Measurements from ENCODE around the gene PPP3R1. TPM values are rescaled to one million over a fixed set of nuclear protein-coding genes. Genes with fewer than 3 reads are reported as not detected.

PPP3R1 gene
- total and polyA plus RNA-seq, 2 experiments from 2014 or later: 7.9 to 49.6 TPM

- H3K4me1 ChIP-seq (ENCODE audit: insufficient read depth): peaks cover 31% of the 10 kb centered on the region; the same call in 1 of the 2 replicates
- ATAC-seq (no peak), DNase-seq (ENCODE audit: low spot score) (peak; percentile 62)
- no peaks in the 10 kb centered on the region for H3K9me2 ChIP-seq (ENCODE audit: insufficient read depth)
- Mint-ChIP-seq H3K9me3 (no peaks in the 10 kb centered on the region), H3K27me3 (ENCODE audit: insufficient read depth, low read depth, poor library complexity) (peaks cover 8% of the 10 kb centered on the region), H3K4me3 (no peak overlapping the region), H3K4me1 (peaks cover 12% of the 10 kb centered on the region), H3K27ac (no peak overlapping the region), H3K36me3 (ENCODE audit: low read depth) (peaks cover under 1% of the 10 kb centered on the region; the same call in 1 of the 3 replicates)
- TF ChIP-seq JUNB (IDR thresholded peaks at IDR 0.05; ENCODE audit: unreplicated experiment) (no peak), EZH2phosphoT487 (IDR thresholded peaks at IDR 0.05; ENCODE audit: unreplicated experiment) (no peak), ETS1 (IDR thresholded peaks at IDR 0.05) (no peak), POLR2AphosphoS5 (IDR thresholded peaks at IDR 0.05; ENCODE audit: low read depth) (no peak), CREB1 (CRISPR knock-in tag; IDR thresholded peaks at IDR 0.05; ENCODE audit: low read depth) (no peak)
- TF ChIP-seq, protein P1, sequence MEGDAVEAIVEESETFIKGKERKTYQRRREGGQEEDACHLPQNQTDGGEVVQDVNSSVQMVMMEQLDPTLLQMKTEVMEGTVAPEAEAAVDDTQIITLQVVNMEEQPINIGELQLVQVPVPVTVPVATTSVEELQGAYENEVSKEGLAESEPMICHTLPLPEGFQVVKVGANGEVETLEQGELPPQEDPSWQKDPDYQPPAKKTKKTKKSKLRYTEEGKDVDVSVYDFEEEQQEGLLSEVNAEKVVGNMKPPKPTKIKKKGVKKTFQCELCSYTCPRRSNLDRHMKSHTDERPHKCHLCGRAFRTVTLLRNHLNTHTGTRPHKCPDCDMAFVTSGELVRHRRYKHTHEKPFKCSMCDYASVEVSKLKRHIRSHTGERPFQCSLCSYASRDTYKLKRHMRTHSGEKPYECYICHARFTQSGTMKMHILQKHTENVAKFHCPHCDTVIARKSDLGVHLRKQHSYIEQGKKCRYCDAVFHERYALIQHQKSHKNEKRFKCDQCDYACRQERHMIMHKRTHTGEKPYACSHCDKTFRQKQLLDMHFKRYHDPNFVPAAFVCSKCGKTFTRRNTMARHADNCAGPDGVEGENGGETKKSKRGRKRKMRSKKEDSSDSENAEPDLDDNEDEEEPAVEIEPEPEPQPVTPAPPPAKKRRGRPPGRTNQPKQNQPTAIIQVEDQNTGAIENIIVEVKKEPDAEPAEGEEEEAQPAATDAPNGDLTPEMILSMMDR (conservative IDR thresholded peaks at IDR 0.05; ENCODE audit: low read depth in 2 of 2): no peak
- TF ChIP-seq, protein P2, sequence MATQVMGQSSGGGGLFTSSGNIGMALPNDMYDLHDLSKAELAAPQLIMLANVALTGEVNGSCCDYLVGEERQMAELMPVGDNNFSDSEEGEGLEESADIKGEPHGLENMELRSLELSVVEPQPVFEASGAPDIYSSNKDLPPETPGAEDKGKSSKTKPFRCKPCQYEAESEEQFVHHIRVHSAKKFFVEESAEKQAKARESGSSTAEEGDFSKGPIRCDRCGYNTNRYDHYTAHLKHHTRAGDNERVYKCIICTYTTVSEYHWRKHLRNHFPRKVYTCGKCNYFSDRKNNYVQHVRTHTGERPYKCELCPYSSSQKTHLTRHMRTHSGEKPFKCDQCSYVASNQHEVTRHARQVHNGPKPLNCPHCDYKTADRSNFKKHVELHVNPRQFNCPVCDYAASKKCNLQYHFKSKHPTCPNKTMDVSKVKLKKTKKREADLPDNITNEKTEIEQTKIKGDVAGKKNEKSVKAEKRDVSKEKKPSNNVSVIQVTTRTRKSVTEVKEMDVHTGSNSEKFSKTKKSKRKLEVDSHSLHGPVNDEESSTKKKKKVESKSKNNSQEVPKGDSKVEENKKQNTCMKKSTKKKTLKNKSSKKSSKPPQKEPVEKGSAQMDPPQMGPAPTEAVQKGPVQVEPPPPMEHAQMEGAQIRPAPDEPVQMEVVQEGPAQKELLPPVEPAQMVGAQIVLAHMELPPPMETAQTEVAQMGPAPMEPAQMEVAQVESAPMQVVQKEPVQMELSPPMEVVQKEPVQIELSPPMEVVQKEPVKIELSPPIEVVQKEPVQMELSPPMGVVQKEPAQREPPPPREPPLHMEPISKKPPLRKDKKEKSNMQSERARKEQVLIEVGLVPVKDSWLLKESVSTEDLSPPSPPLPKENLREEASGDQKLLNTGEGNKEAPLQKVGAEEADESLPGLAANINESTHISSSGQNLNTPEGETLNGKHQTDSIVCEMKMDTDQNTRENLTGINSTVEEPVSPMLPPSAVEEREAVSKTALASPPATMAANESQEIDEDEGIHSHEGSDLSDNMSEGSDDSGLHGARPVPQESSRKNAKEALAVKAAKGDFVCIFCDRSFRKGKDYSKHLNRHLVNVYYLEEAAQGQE (IDR thresholded peaks at IDR 0.05; ENCODE audit: unreplicated experiment): no peak
- H3K36me3 ChIP-seq (ENCODE audit: insufficient read depth): no peaks in the 10 kb centered on the region
- no peak overlapping the region for H3K4me3 ChIP-seq
- H3F3A ChIP-seq (replicated peaks; ENCODE audit: low read depth): no peaks in the 10 kb centered on the region
- no peak overlapping the region for H3K27ac ChIP-seq (ENCODE audit: low read depth)
- H3K79me2 ChIP-seq (replicated peaks; ENCODE audit: insufficient read depth): peaks cover 8% of the 10 kb centered on the region; the same call in 1 of the 2 replicates
- no peaks in the 10 kb centered on the region for H4K20me1 ChIP-seq (replicated peaks; ENCODE audit: insufficient read depth)
- no peak overlapping the region for H3K4me2 ChIP-seq
- H3K27me3 ChIP-seq (ENCODE audit: insufficient read depth): no peaks in the 10 kb centered on the region
- H2AFZ ChIP-seq: no peak overlapping the region
Observed at GRCh38 chr2:68256093-68256450, 3.7 kb upstream of the PPP3R1 start.
